HG03575 (cell line): ENCODE measurements around the gene USP22.

ENCODE experiments used
- ATAC-seq: cut with Tn5 transposase; IDR thresholded peaks from one replicate; pipeline ENCODE4 v1.9.1; 2021; ENCODE audit not compliant: unreplicated experiment, insufficient number of reproducible peaks, low FRiP score; ENCODE audit errors: extremely low read depth

Gene USP22

GRCh38 chr17:21028192-21028591, 14.6 kb downstream of the USP22 start:
- ATAC-seq = no peak

DNA sequence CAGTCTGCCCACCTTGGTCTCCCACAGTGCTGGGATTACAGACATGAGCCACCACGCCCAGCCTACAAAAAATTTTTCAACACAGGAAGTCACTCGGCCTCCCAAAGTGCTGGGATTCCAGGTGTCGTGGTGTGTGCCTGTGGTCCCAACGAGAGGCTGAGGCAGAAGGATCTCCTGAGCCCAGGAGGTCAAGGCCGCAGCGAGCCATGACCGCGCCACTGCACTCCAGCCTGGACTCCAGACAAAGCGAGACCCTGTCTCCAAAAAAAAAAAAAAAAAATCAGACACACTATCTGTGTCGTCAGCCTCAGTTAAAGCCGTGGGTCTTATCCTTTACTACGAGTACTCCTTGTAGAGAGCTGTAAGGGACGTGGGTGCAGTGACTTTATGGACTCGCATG, 15.8 kb downstream of the USP22 start:
- no peak for ATAC-seq

DNA sequence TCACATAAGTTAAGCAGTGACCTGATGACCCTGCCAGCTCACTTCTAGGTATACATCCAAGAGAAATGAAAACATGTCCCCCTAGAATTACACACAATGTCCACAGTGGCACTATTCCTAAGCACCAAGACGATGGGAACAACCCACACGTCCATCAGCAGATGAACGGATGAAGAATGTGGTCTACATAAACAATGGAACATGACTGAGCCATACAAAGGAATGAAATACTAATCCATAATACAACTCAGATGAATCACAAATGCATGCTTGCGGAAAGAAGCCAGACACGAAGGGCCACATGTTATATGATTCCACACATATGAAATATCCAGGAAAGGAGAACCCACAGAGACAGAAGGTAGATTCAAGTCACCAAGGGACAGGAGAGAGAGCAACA, 17.4 kb downstream of the USP22 start:
- ATAC-seq = no peak

DNA sequence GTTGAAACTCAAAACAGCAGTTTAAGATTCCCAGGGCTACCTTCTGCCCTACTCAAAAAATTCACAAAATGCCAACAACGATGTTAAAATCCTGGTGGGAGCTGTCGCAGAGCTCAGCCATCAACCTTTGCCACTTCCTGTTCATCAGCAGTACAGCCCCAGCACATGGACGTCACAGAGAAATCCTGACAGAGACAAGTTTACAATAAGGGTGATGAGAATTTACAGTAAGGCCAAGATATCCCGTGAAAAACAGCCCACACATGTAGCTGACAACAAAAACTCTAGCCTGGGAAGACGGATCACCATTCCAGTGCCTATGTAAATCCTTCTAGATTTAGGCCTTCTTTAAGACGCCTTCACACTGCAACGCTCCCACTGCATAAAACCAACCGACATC, 18.8 kb downstream of the USP22 start:
- no peak for ATAC-seq

DNA sequence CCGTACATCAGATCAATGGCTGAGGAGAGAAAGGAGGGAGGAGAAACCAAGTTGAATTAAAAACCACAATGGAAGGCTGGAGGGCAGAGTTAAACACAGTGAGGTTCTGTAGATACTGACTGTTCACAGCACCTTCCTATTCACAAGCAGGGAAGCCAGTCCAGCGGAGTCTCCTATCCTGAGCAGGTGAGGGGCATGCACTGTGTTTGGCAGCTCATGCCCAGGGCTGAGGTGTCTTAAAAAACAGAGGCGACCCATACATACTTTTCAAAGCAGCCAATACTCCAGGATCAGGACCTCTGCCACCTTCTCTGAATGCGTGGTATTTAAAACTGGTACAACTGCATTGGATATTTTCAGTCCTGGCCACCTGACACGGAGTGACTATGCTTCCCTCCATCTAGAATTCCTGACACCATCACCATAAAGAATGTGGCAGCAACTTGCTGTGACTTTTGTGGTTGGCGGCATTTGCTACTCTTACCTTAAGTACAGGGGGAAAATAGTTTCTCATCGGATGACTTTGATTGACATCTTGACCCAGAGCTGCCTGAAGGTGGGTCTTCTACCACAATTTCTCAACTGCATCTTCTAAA, 21.5 kb downstream of the USP22 start:
- ATAC-seq = no peak

- no peak for ATAC-seq
Measured at GRCh38 chr17:21020622-21021021, 22.2 kb downstream of the USP22 start.

GRCh38 chr17:21019976-21020586, 22.7 kb downstream of the USP22 start:
- no peak for ATAC-seq

GRCh38 chr17:21018894-21019293, 23.9 kb downstream of the USP22 start:
- no peak for ATAC-seq

GRCh38 chr17:21017861-21018260, 24.9 kb downstream of the USP22 start:
- no peak for ATAC-seq

GRCh38 chr17:21017256-21017655, 25.6 kb downstream of the USP22 start:
- no peak for ATAC-seq

- no peak for ATAC-seq
Measured at GRCh38 chr17:21016826-21017225, 26.0 kb downstream of the USP22 start.

- no peak for ATAC-seq
Measured at GRCh38 chr17:21015564-21015963, 27.2 kb downstream of the USP22 start.

- ATAC-seq = no peak
Measured at GRCh38 chr17:21014498-21014897, 28.3 kb downstream of the USP22 start.

DNA sequence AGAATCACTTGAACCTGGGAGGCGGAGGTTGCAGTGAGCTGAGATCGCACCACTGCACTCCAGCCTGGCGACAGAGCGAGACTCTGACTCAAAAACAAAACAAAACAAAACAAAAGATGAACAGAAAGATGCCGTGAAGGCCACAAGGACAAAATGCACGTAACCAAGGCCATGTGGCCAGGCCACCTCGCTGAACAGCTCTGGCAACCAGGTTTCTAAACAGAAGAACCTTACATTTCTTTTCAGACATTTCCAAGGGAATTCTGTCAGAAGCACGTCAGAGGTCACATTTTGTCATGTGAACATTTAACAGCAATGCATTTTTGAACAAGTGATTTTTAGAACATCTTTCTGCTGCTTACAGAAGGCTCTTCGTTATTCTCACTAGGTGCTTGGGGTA, 28.8 kb downstream of the USP22 start:
- ATAC-seq = no peak

DNA sequence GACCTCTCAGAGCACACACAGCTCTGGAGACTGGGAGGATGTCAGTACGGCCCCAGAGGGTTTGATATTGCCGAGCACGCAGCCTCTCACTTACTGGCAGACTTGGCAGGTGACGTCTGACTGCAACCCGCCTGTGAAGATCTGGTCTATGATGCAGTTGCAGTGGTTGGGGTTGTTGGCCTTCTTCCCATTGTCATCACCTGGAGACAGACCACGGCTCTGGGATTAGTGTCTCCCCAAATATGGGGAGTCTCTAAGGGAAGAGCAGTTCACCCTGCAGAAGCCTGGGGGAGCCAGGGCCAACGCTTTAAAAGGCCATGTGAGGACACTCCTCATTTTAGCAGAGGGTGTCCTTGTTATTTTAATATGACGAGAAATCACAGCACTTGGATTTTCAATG, 30.1 kb downstream of the USP22 start:
- ATAC-seq = no peak

DNA sequence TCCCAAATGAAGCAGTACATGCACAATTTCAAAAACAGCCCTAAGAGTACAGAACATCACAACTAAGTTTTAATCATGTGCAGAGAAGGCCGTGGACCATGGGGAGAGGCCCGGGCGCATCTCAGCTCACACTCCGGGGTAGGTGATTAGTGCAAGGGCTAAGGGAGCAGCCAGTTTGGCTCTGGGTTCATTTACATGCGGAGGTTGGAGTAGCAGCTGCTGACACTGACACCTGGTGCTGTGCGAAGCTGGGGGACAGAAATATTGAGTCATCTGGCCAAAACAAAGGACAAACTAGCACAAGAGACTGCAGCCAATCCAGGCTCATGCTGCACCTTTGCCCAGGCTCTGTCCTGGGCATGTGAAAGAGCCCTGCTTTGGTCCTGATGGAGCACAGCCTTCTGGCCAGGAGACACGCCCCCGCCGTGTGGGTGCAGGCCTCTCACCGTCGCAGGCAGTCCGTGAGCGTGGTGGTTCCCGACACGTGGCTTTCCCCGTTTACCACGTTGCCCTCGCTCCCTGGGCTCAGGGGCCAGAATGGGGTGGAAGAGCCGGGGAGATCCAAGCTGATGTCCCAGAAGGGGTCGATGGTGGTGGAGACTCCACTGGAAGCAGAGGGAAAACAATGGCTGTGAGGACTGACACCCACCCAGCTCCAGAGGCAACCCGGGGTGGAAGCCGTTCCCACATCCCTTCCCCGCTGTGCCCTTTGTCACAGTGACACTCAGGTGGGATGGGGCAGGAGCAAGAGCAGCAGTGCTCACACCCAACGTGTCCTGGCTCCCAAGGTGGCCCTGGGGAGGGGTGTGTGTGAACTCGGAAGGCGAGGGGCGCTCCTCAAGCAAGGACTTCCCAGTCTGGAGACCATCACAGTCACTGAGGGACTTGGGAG, 31.9 kb downstream of the USP22 start:
- no peak for ATAC-seq

- no peak for ATAC-seq
Measured at GRCh38 chr17:21008992-21009671, 33.7 kb downstream of the USP22 start.

DNA sequence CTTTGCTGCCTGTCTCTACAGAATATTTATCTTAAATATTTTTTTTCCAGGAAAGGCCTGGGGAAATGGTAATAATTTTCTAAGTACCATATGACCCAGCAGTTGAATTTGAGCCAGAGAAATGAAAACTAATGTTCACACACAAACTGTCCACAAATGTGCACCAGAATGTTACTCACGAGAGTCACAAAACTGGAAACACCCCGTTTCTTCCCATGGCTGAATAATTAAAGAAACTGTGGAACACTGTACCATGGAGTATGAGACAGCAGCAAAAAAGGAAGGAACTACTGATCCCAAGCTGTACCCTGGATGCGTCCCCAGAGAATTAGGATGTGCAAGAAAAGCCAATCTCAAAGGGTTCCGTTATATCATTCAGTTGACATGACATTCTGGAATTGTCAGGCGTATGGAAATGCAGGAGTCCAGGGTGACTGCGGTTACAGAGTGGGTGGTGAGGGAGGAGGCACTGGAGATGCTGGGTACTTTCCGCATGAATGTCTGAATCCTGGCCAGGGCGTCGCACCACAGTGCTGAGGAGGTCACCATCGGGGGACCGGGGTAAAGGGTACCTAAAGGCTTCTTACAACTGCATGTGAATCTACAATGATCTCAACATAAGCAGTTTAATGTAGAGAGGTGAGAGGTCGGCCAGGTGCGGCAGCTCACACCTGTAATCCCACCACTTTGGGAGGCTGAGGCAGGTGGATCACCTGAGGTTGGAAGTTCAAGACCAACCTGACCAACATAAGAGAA, 34.5 kb downstream of the USP22 start:
- ATAC-seq = no peak

- ATAC-seq = no peak
Measured at GRCh38 chr17:21007646-21008045, 35.2 kb downstream of the USP22 start.
